Uterus (tissue), 4 donors: ENCODE measurements around the gene PKD1L1. TPM values are rescaled to one million over a fixed set of nuclear protein-coding genes. Genes with fewer than 3 reads are reported as not detected.
A peak's percentile ranks its signal among the peaks of the same experiment; 100 is the strongest.

Experiments
- DNase-seq, 2 donors: peaks; one replicate each; pipeline ENCODE4 v3.0.0-alpha.2; 2019 to 2020
- H3K27ac ChIP-seq, 2 donors: fragments of 200-600 bp; sonication (generic); 1 replicate in 1 of 2; 2 replicates in 1 of 2; pipeline ENCODE4 v1.5.1; 2016 to 2018
- H3K27me3 ChIP-seq, 2 donors: fragments of 200-600 bp; sonication (generic); one replicate each; pipeline ENCODE4 v1.5.1; 2018 to 2019; ENCODE audit warnings: control low read depth in 1 of 2
- H3K36me3 ChIP-seq, 2 donors: fragments of 200-600 bp; sonication (generic); one replicate each; pipeline ENCODE4 v1.5.1; 2019; ENCODE audit warnings: control low read depth in 1 of 2
- H3K4me1 ChIP-seq, 2 donors: fragments of 200-600 bp; sonication (generic); one replicate each; pipeline ENCODE4 v1.5.1; 2018 to 2019; ENCODE audit warnings: control low read depth in 1 of 2
- H3K4me3 ChIP-seq, 2 donors: fragments of 200-600 bp; sonication (generic); 1 replicate in 1 of 2; 2 replicates in 1 of 2; pipeline ENCODE4 v1.5.1; 2018 to 2019; ENCODE audit warnings: mild to moderate bottlenecking in 1 of 2
- H3K9me3 ChIP-seq, 2 donors: fragments of 200-600 bp; sonication (generic); one replicate each; pipeline ENCODE4 v1.5.1; 2019; ENCODE audit warnings: control low read depth in 1 of 2
- CTCF ChIP-seq, 4 experiments: fragments of 200-600 bp in 2 of 4; fragments of 450-650 bp in 2 of 4; sonication (generic) in 2 of 4; IDR thresholded peaks; one replicate each; pipeline ENCODE4 v1.5.1; 2016 to 2019; ENCODE audit warnings: antibody characterized with exemption in 4 of 4, mild to moderate bottlenecking in 2 of 4, moderate library complexity in 1 of 4
- POLR2A ChIP-seq, 2 donors: fragments of 450-650 bp; IDR thresholded peaks; one replicate each; pipeline ENCODE4 v1.6.1; 2016; ENCODE audit warnings: antibody characterized with exemption in 2 of 2, mild to moderate bottlenecking in 1 of 2, moderate library complexity in 1 of 2
- intact Hi-C: fragments of 100-400 bp; cut with DNase I; formaldehyde crosslinking; loops from one replicate; pipeline ENCODE4 v1.15.1; 2023; ENCODE audit warnings: low total_unique reads
- total RNA-seq, 4 donors: library from RNA; depleted of rRNA in 3 of 4; stranded (reverse); fragments of >200 nt in 3 of 4; gene quantifications; one replicate each; pipeline versions ENCODE4 v1.1.0 to v1.2.4, GENCODE V29; 2014 to 2023
- donor health status: DM: yes; HTN: yes; CAD: no.

The PKD1L1 gene
- total RNA-seq, 4 donors from 2014 or later, result under 0.01 to 3.8 (median 0.74) TPM

GRCh38 chr7:47940088-47941013 is 7.9 kb downstream of the PKD1L1 start:
- no peak for DNase-seq
- Histone ChIP-seq H3K27ac (peak overlapping the region; percentile 49 to 54), H3K4me1 (no peaks in the 10 kb centered on the region), H3K27me3 (no peaks in the 10 kb centered on the region), H3K9me3 (no peaks in the 10 kb centered on the region), H3K4me3 (no peak overlapping the region), H3K36me3 (no peaks in the 10 kb centered on the region)
- intact Hi-C loops, result loop anchor here (10.0 kb wide), 1 partner anchor 174 kb away; no protein-coding TSS in a partner anchor
- TF ChIP-seq CTCF (IDR thresholded peaks at IDR 0.05) (no peak), POLR2A (IDR thresholded peaks at IDR 0.05) (no peak)

- no peaks in the 10 kb centered on the region for H3K4me1 ChIP-seq
- H3K4me3 ChIP-seq, result no peak overlapping the region
- H3K27ac ChIP-seq, result peak overlapping the region; percentile 15 to 49
- no peak for DNase-seq
- TF ChIP-seq CTCF (IDR thresholded peaks at IDR 0.05), result no peak
- no peak for TF ChIP-seq POLR2A (IDR thresholded peaks at IDR 0.05)
- H3K36me3 ChIP-seq, result no peaks in the 10 kb centered on the region
- intact Hi-C loops, result loop anchor here (10.0 kb wide), 1 partner anchor 175 kb away; no protein-coding TSS in a partner anchor
- H3K27me3 ChIP-seq, result no peaks in the 10 kb centered on the region
- H3K9me3 ChIP-seq, result no peaks in the 10 kb centered on the region
These were observed 8.7 kb downstream of the PKD1L1 start for GRCh38 chr7:47939425-47940036.

- Histone ChIP-seq H3K4me1 (no peaks in the 10 kb centered on the region), H3K27ac (no peak overlapping the region), H3K4me3 (no peak overlapping the region), H3K36me3 (no peaks in the 10 kb centered on the region), H3K9me3 (no peaks in the 10 kb centered on the region), H3K27me3 (no peaks in the 10 kb centered on the region)
- no peak for DNase-seq
- no peak for TF ChIP-seq POLR2A (IDR thresholded peaks at IDR 0.05)
- TF ChIP-seq CTCF (IDR thresholded peaks at IDR 0.05), result no peak
- intact Hi-C loops, result no loop called here
These were observed 9.6 kb downstream of the PKD1L1 start for GRCh38 chr7:47938574-47939165.

GRCh38 chr7:47937711-47938573 is 10.3 kb downstream of the PKD1L1 start:
- no peaks in the 10 kb centered on the region for H3K9me3 ChIP-seq
- no peaks in the 10 kb centered on the region for H3K27me3 ChIP-seq
- no peak for DNase-seq
- H3K27ac ChIP-seq, result no peak overlapping the region
- H3K4me1 ChIP-seq, result no peaks in the 10 kb centered on the region
- TF ChIP-seq CTCF (IDR thresholded peaks at IDR 0.05) (no peak), POLR2A (IDR thresholded peaks at IDR 0.05) (no peak)
- H3K36me3 ChIP-seq, result no peaks in the 10 kb centered on the region
- H3K4me3 ChIP-seq, result no peak overlapping the region
- intact Hi-C loops, result no loop called here
